Naive thymus-derived CD4-positive, alpha-beta T cell (primary cell): ENCODE results near the gene RAB9B. TPM values are rescaled to one million over a fixed set of nuclear protein-coding genes. Genes with fewer than 3 reads are reported as not detected.

Experiments
- ATAC-seq: fragments of 150-1000 bp; cut with Tn5 transposase; 2 replicates; pipeline ENCODE4 v1.10.0; 2021; ENCODE audit warnings: mild to moderate bottlenecking, moderate library complexity
- CTCF ChIA-PET: fragments of 350-600 bp; sonication (Branson Sonifier 250); formaldehyde crosslinking; loops from one replicate; lab custom pipeline; 2021; ENCODE audit warnings: antibody characterized with exemption; lab: Charles Lee
- POLR2A ChIA-PET: fragments of 350-600 bp; sonication (Branson Sonifier 250); formaldehyde crosslinking; loops from one replicate; lab custom pipeline; 2021; ENCODE audit warnings: antibody characterized with exemption, inconsistent platforms; lab: Charles Lee
- DNase-seq, 9 donors: peaks; one replicate each; pipeline versions ENCODE4 v3.0.0 to v3.0.0-alpha.2; 2020 to 2022; ENCODE audit warnings: mixed read lengths in 1 of 9
- H3K27ac ChIP-seq: one replicate; pipeline ENCODE4 v1.7.0; 2013; ENCODE audit warnings: mild to moderate bottlenecking, low read depth, low read length, moderate library complexity
- H3K27me3 ChIP-seq, 2 donors: one replicate each; pipeline ENCODE4 v1.7.0; 2013; ENCODE audit warnings: low read length in 2 of 2, mild to moderate bottlenecking in 2 of 2, moderate library complexity in 2 of 2; ENCODE audit not compliant: control insufficient read depth in 2 of 2, insufficient read depth in 2 of 2
- H3K36me3 ChIP-seq, 3 experiments: 1 replicate in 2 of 3; 2 replicates in 1 of 3; pipeline ENCODE4 v1.7.0; 2013; ENCODE audit warnings: low read length in 3 of 3, mild to moderate bottlenecking in 3 of 3, moderate library complexity in 1 of 3; ENCODE audit not compliant: insufficient read depth in 3 of 3, control insufficient read depth in 2 of 3
- H3K4me1 ChIP-seq, 2 donors: one replicate each; pipeline ENCODE4 v1.7.0; 2013; ENCODE audit warnings: low read length in 2 of 2, mild to moderate bottlenecking in 2 of 2, moderate library complexity in 1 of 2; ENCODE audit not compliant: control insufficient read depth in 2 of 2, insufficient read depth in 2 of 2
- H3K4me3 ChIP-seq: 2 replicates; pipeline ENCODE4 v1.7.0; 2013; ENCODE audit warnings: mild to moderate bottlenecking, low read length
- H3K9me3 ChIP-seq, 3 experiments: 1 replicate in 2 of 3; 2 replicates in 1 of 3; pipeline ENCODE4 v1.7.0; 2013; ENCODE audit warnings: low read length in 3 of 3; ENCODE audit not compliant: control insufficient read depth in 2 of 3
- H3K27ac Mint-ChIP-seq, 9 donors: one replicate each; pipeline ENCODE4 v1.8.0; 2020 to 2022; ENCODE audit warnings: mixed read lengths in 9 of 9, mild to moderate bottlenecking in 8 of 9, moderate library complexity in 5 of 9, inconsistent platforms in 2 of 9
- H3K27me3 Mint-ChIP-seq, 5 donors: one replicate each; pipeline ENCODE4 v1.8.0; 2021 to 2022; ENCODE audit warnings: mixed read lengths in 5 of 5, mild to moderate bottlenecking in 1 of 5
- H3K36me3 Mint-ChIP-seq, 5 donors: one replicate each; pipeline ENCODE4 v1.8.0; 2020 to 2022; ENCODE audit warnings: mixed read lengths in 5 of 5, mild to moderate bottlenecking in 3 of 5, inconsistent platforms in 1 of 5
- H3K4me1 Mint-ChIP-seq, 7 donors: one replicate each; pipeline ENCODE4 v1.8.0; 2020 to 2022; ENCODE audit warnings: mixed read lengths in 7 of 7, mild to moderate bottlenecking in 3 of 7, inconsistent platforms in 1 of 7
- H3K4me3 Mint-ChIP-seq, 10 donors: one replicate each; pipeline ENCODE4 v1.8.0; 2020 to 2022; ENCODE audit warnings: mild to moderate bottlenecking in 10 of 10, mixed read lengths in 10 of 10, moderate library complexity in 6 of 10, inconsistent platforms in 2 of 10
- H3K9me3 Mint-ChIP-seq, 11 donors: one replicate each; pipeline ENCODE4 v1.8.0; 2020 to 2022; ENCODE audit warnings: mixed read lengths in 11 of 11, mild to moderate bottlenecking in 4 of 11, inconsistent platforms in 1 of 11, moderate library complexity in 1 of 11
- intact Hi-C, 2 donors: fragments of 100-400 bp; cut with micrococcal nuclease; formaldehyde crosslinking; loops; one replicate each; pipeline ENCODE4 v1.15.1; 2023
- polyA plus RNA-seq, 2 donors: library from polyadenylated mRNA; unstranded; fragments of 300-500 nt; fragmentation: Illumina TruSeq; gene quantifications; one replicate each; pipeline ENCODE4 v1.2.3, GENCODE V29; 2021
- total RNA-seq, 6 experiments: library from RNA in 5 of 6; stranded (reverse) in 5 of 6; gene quantifications; 1 replicate in 5 of 6; 2 replicates in 1 of 6; pipeline ENCODE4 v1.2.3 and lab custom pipeline; 2021 to 2026

Gene RAB9B
- total and polyA plus RNA-seq, 7 experiments from 2014 or later = 0.10 to 0.86 (median 0.51) TPM

- Mint-ChIP-seq H3K27ac (no peak overlapping the region), H3K4me3 (no peak overlapping the region), H3K36me3 (no peaks in the 10 kb centered on the region), H3K27me3 (no peaks in the 10 kb centered on the region), H3K4me1 (peaks cover 0 to 5% (median 0%) of the 10 kb centered on the region in 7 donors), H3K9me3 (no peaks in the 10 kb centered on the region)
- H3K9me3 ChIP-seq = no peaks in the 10 kb centered on the region
- no peaks in the 10 kb centered on the region for H3K36me3 ChIP-seq
- ChIA-PET POLR2A (no interaction called here), CTCF (interaction anchor here (0.6 kb wide), 1 partner anchor 86 kb away, joined by 6 read pairs; no protein-coding TSS in a partner anchor)
- ATAC-seq = no peak
- intact Hi-C loops = no loop called here
- DNase-seq = no peak
- no peak overlapping the region for H3K27ac ChIP-seq
- H3K4me3 ChIP-seq = no peak overlapping the region
- H3K4me1 ChIP-seq = no peaks in the 10 kb centered on the region
- no peaks in the 10 kb centered on the region for H3K27me3 ChIP-seq
These were observed 52.8 kb downstream of the RAB9B start for GRCh38 chrX:103779141-103779789.

- POLR2A ChIA-PET = no interaction called here
- ATAC-seq = no peak
- H3K27ac Mint-ChIP-seq = no peak within 1 kb of the TSS
- H3K4me3 ChIP-seq = no peak within 1 kb of the TSS
- no peaks in the 10 kb centered on the region for H3K36me3 Mint-ChIP-seq
- no peaks in the 10 kb centered on the region for H3K27me3 ChIP-seq
- no peaks in the 10 kb centered on the region for H3K4me1 Mint-ChIP-seq
- H3K4me3 Mint-ChIP-seq = no peak within 1 kb of the TSS
- DNase-seq = no peak
- CTCF ChIA-PET = no interaction called here
- no peaks in the 10 kb centered on the region for H3K4me1 ChIP-seq
- no peak within 1 kb of the TSS for H3K27ac ChIP-seq
- H3K27me3 Mint-ChIP-seq = peaks cover 0 to 4% (median 0%) of the 10 kb centered on the region in 5 donors
- no peaks in the 10 kb centered on the region for H3K9me3 Mint-ChIP-seq
- H3K9me3 ChIP-seq = no peaks in the 10 kb centered on the region
- H3K36me3 ChIP-seq = no peaks in the 10 kb centered on the region
- intact Hi-C loops = no loop called here
These were observed 55.5 kb downstream of the RAB9B start, which contains the start of gene PLP1 for GRCh38 chrX:103776546-103776945. TSS of gene PLP1 (plus strand) at chrX:103776840. CDS start at chrX:103776996, 156 bp downstream.

- POLR2A ChIA-PET = no interaction called here
- Mint-ChIP-seq H3K4me3 (no peak overlapping the region), H3K9me3 (no peaks in the 10 kb centered on the region), H3K4me1 (no peaks in the 10 kb centered on the region), H3K27me3 (peaks cover 0 to 4% (median 0%) of the 10 kb centered on the region in 5 donors), H3K27ac (no peak overlapping the region), H3K36me3 (no peaks in the 10 kb centered on the region)
- Histone ChIP-seq H3K4me1 (no peaks in the 10 kb centered on the region), H3K27ac (no peak overlapping the region), H3K9me3 (no peaks in the 10 kb centered on the region), H3K27me3 (no peaks in the 10 kb centered on the region), H3K4me3 (no peak overlapping the region), H3K36me3 (no peaks in the 10 kb centered on the region)
- intact Hi-C loops = loop anchor here in 1 of 2 donors (1.0 kb wide), 1 partner anchor 241 kb away; no protein-coding TSS in a partner anchor
- no peak for ATAC-seq
- CTCF ChIA-PET = no interaction called here
- no peak for DNase-seq
These were observed 57.9 kb downstream of the RAB9B start for GRCh38 chrX:103774070-103774642.

GRCh38 chrX:103773445-103773844 lies 58.6 kb downstream of the RAB9B start:
- DNase-seq (no peak), ATAC-seq (no peak)
- H3K36me3 Mint-ChIP-seq = no peaks in the 10 kb centered on the region
- no peak overlapping the region for H3K27ac ChIP-seq
- H3K4me3 ChIP-seq = no peak overlapping the region
- no peaks in the 10 kb centered on the region for H3K27me3 ChIP-seq
- H3K4me1 Mint-ChIP-seq = no peaks in the 10 kb centered on the region
- CTCF ChIA-PET = no interaction called here
- H3K9me3 Mint-ChIP-seq = no peaks in the 10 kb centered on the region
- no peak overlapping the region for H3K27ac Mint-ChIP-seq
- H3K27me3 Mint-ChIP-seq = peaks cover 0 to 4% (median 0%) of the 10 kb centered on the region in 5 donors
- intact Hi-C loops = no loop called here
- no peaks in the 10 kb centered on the region for H3K9me3 ChIP-seq
- no peaks in the 10 kb centered on the region for H3K4me1 ChIP-seq
- no peaks in the 10 kb centered on the region for H3K36me3 ChIP-seq
- no peak overlapping the region for H3K4me3 Mint-ChIP-seq
- POLR2A ChIA-PET = no interaction called here

Other genes with a start within 250 kb of the RAB9B start
- 10 to 100 TPM in 1 of 5 experiments, 1 to 10 TPM in 4; 1.8 to 11.7 (median 9.3) TPM for gene TCEAL4, start 246.7 kb downstream of the RAB9B start, total RNA-seq
- gene TCEAL4, start 246.7 kb downstream of the RAB9B start, polyA plus RNA-seq = 10 to 100 TPM; 13.7 to 15.1 TPM
- 1 to 10 TPM in 4 of 5 experiments, under 1 TPM in 1; 0.60 to 6.1 (median 4.2) TPM for gene TCEAL3, start 224.3 kb downstream of the RAB9B start, total RNA-seq
- gene TCEAL3, start 224.3 kb downstream of the RAB9B start, polyA plus RNA-seq = 1 to 10 TPM; 4.6 to 5.4 TPM
- 10 to 100 TPM in 2 of 5 experiments, 1 to 10 TPM in 3; 3.3 to 14.3 (median 5.0) TPM for gene TCEAL1, start 203.3 kb downstream of the RAB9B start, total RNA-seq
- 10 to 100 TPM; 13.5 to 20.6 TPM for gene TCEAL1, start 203.3 kb downstream of the RAB9B start, polyA plus RNA-seq
- 100 to 1,000 TPM; 103 to 177 (median 143) TPM for gene MORF4L2, start 145.6 kb downstream of the RAB9B start, total RNA-seq
- gene MORF4L2, start 145.6 kb downstream of the RAB9B start, polyA plus RNA-seq = 10 to 100 TPM; 86.8 to 90.3 TPM
- gene TMEM31, start 121.3 kb downstream of the RAB9B start, total RNA-seq = not detected
- gene TMEM31, start 121.3 kb downstream of the RAB9B start, polyA plus RNA-seq = not detected
- gene PLP1, start 55.4 kb downstream of the RAB9B start, total RNA-seq = not detected
- gene PLP1, start 55.4 kb downstream of the RAB9B start, polyA plus RNA-seq = not detected
- 10 to 100 TPM in 1 of 5 experiments, 1 to 10 TPM in 4; 5.5 to 10.3 (median 6.8) TPM for gene TMSB15B, start 130.4 kb upstream of the RAB9B start, total RNA-seq
- gene TMSB15B, start 130.4 kb upstream of the RAB9B start, polyA plus RNA-seq = 10 to 100 TPM; 10.0 to 14.7 TPM
- gene H2BW1, start 181.5 kb upstream of the RAB9B start, total RNA-seq = not detected
- gene H2BW1, start 181.5 kb upstream of the RAB9B start, polyA plus RNA-seq = not detected
- gene H2BW2, start 207.7 kb upstream of the RAB9B start, total RNA-seq = not detected
- gene H2BW2, start 207.7 kb upstream of the RAB9B start, polyA plus RNA-seq = not detected
- 1 to 10 TPM; 2.5 to 4.6 (median 4.2) TPM for gene TMSB15C, start 244.0 kb upstream of the RAB9B start, total RNA-seq
- 1 to 10 TPM; 1.2 to 1.3 TPM for gene TMSB15C, start 244.0 kb upstream of the RAB9B start, polyA plus RNA-seq